HG03558 (cell line): ENCODE data around the gene ETV6.

Source experiments
- ATAC-seq: cut with Tn5 transposase; IDR thresholded peaks from one replicate; pipeline ENCODE4 v1.9.1; 2021; ENCODE audit warnings: moderate number of reproducible peaks; ENCODE audit not compliant: unreplicated experiment; ENCODE audit errors: extremely low read depth

The ETV6 gene

GRCh38 chr12:11712491-11712890, 63.0 kb downstream of the ETV6 start:
- ATAC-seq, result no peak

- no peak for ATAC-seq
Measured at GRCh38 chr12:11713202-11713601, 63.7 kb downstream of the ETV6 start.

GRCh38 chr12:11714626-11715025, 65.2 kb downstream of the ETV6 start:
- ATAC-seq, result no peak

- ATAC-seq, result no peak
Measured at GRCh38 chr12:11715621-11716020, 66.1 kb downstream of the ETV6 start.

- no peak for ATAC-seq
Measured at GRCh38 chr12:11716794-11717518, 67.5 kb downstream of the ETV6 start.

GRCh38 chr12:11717519-11717961, 68.1 kb downstream of the ETV6 start:
- no peak for ATAC-seq

GRCh38 chr12:11718105-11718504, 68.6 kb downstream of the ETV6 start:
- no peak for ATAC-seq

GRCh38 chr12:11718768-11719253, 69.3 kb downstream of the ETV6 start:
- ATAC-seq, result no peak

GRCh38 chr12:11719678-11720099, 70.2 kb downstream of the ETV6 start:
- ATAC-seq, result no peak

- no peak for ATAC-seq
Measured at GRCh38 chr12:11722071-11722470, 72.6 kb downstream of the ETV6 start.

GRCh38 chr12:11722578-11723138, 73.2 kb downstream of the ETV6 start:
- no peak for ATAC-seq

GRCh38 chr12:11723993-11724392, 74.5 kb downstream of the ETV6 start:
- ATAC-seq, result no peak

- no peak for ATAC-seq
Measured at GRCh38 chr12:11724888-11725311, 75.4 kb downstream of the ETV6 start.

- ATAC-seq, result no peak
Measured at GRCh38 chr12:11725686-11726085, 76.2 kb downstream of the ETV6 start.

- no peak for ATAC-seq
Measured at GRCh38 chr12:11726659-11727058, 77.2 kb downstream of the ETV6 start.

GRCh38 chr12:11727133-11727664, 77.7 kb downstream of the ETV6 start:
- ATAC-seq, result no peak

GRCh38 chr12:11728154-11728755, 78.8 kb downstream of the ETV6 start:
- ATAC-seq, result no peak

- ATAC-seq, result no peak
Measured at GRCh38 chr12:11729008-11729407, 79.5 kb downstream of the ETV6 start.

GRCh38 chr12:11729439-11730150, 80.1 kb downstream of the ETV6 start:
- no peak for ATAC-seq

- no peak for ATAC-seq
Measured at GRCh38 chr12:11730299-11731041, 81.0 kb downstream of the ETV6 start.
